Measurements from ENCODE around the gene TMPRSS6.

GRCh38 chr22:37157516-37158285 is 48.2 kb upstream of the TMPRSS6 start:
- TF ChIP-seq CTCF (IDR thresholded peaks at IDR 0.05; ENCODE audit: insufficient read depth, low read length, poor library complexity, severe bottlenecking) (no peak), EZH2phosphoT487 (conservative IDR thresholded peaks at IDR 0.05; ENCODE audit: low read length) (no peak)

Data from SU-DHL-6 (cell line).